Fibroblast of skin of abdomen (primary cell): Measurements from ENCODE around the gene ATP6V0E2.
A peak's percentile ranks its signal among the peaks of the same experiment; 100 is the strongest.
"Not testable (repeated sequence)": the region's sequence is repeated elsewhere in the genome, so short reads cannot be mapped to it uniquely, and the experiment has no call there.

Experiments
- DNase-seq: peaks from one replicate; pipeline ENCODE4 v3.0.0-alpha.2; 2013

The ATP6V0E2 gene

GRCh38 chr7:149880638-149881311, 7.0 kb downstream of the ATP6V0E2 start:
- no peak for DNase-seq

GRCh38 chr7:149881328-149882247, 7.8 kb downstream of the ATP6V0E2 start:
- DNase-seq, result no peak

DNA sequence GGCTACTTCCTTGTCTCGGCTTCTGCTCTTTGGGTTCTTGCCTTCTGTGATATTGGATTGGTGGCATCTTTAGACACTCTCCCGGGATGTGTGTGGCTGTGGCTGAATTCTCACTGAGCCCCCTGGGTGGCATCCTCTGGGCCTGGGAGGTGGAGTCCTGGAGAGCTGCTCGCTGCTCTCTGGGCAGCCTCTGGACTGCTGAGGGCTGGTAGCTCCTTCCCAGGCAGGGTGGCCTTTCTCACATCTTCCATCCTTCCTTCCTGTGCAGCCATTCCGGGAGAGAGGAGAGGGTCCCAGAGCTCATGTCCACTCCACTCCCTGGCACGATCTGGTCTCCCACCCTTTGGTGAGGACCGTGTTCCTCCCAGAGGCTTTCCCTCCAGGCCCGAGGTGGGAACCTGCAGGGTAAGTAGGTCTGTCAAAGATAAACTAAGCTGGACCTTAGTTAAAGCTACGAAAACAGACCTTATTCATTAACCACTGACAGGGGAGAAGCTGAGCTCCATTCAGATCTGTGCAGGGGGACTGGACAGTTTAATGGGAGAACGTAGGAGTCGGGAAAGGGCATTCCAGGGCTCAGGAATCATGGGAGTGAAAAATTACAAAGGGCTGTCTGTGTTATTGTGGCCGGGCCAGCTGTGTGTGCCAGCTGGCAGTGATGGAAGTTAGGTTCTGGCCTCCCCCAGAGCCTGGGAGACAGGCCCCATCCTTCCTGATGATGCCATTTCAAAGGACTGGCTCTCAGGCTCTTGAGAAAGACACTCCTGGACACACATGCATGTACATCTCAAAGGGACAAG, 8.7 kb downstream of the ATP6V0E2 start:
- no peak for DNase-seq

GRCh38 chr7:149883048-149883438, 9.3 kb downstream of the ATP6V0E2 start:
- DNase-seq, result no peak

GRCh38 chr7:149883452-149883861, 9.7 kb downstream of the ATP6V0E2 start:
- DNase-seq, result peak; percentile 13

- DNase-seq, result no peak
Observed at GRCh38 chr7:149884016-149884415, 10.2 kb downstream of the ATP6V0E2 start.

DNA sequence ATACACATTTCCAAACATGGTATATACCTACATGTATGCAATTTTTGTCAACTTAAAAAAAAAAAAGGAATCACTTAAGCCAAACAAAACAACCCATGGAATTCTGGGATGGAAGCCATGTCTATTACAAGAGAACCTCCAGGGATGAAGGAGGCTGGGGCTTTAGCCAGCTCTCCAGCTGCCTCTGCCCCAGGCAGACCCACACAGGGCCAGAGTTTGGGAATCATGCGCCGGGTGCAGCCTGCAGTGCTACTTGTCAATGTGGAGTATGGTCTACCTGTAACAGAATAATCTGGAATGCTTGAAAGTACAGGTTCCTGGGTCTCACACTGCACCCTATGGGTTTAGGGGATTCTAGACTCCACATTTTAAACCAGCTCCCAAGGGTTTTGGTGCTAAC, 10.8 kb downstream of the ATP6V0E2 start:
- DNase-seq, result no peak

GRCh38 chr7:149885191-149886017, 11.6 kb downstream of the ATP6V0E2 start:
- DNase-seq, result no peak

DNA sequence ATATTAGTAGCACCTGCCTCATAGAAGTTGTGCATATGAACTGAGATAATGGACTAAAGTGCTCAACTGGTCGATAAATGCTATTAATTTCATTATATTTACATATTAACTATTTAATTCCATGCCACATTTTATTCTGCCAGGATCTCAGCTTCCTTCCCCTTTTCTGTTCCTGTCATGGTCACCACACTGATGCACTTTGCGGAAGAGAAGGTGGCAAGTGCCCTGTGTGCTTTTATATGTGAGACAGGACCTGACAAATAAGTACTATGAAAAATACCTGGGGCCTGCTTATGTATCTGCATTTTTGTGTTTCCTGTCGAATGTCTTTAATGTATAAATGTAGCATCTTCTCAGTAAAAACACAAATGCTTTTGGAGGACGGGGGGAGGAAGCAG, 12.2 kb downstream of the ATP6V0E2 start:
- no peak for DNase-seq

DNA sequence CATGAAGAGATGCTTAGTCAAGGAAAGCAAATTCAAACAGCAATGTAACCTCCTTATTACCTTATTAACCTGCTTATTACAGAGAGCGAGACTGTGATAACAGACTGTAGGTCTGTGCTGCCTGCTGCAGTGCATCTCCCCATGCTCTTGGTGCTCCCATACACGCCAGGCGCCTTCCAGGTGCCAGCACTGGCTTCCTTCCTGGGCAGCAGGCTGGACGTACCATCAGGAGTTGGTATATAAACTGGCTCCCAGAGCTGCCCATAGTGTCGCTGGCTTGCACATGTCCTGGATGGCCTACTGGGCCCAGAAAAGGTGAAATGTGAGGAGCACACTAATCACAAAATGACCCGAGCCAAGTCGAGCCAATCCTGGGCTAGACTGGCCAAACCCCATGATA, 13.5 kb downstream of the ATP6V0E2 start:
- DNase-seq, result no peak

DNA sequence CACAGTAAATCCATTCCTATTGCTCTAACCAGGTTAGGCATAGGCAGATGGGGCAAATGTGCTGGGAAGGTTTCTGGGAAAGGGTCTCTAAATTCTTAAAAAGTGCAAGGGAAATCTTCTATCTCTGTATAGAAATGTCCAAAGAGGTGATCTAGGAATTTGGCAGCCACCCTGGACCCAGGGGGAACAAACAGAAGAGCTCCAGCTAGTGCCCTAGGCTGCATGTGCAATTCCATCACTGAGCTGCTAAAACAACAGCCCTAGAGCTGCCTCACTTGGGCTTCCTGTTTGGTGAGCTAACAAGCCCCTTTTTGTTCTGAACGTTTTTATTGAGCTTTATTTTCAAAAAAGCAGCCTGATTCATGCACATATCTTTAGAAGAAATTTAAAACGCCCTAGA, 16.9 kb downstream of the ATP6V0E2 start:
- DNase-seq, result not testable (repeated sequence)

- not testable (repeated sequence) for DNase-seq
Observed at GRCh38 chr7:149894957-149895356, 21.2 kb downstream of the ATP6V0E2 start.

DNA sequence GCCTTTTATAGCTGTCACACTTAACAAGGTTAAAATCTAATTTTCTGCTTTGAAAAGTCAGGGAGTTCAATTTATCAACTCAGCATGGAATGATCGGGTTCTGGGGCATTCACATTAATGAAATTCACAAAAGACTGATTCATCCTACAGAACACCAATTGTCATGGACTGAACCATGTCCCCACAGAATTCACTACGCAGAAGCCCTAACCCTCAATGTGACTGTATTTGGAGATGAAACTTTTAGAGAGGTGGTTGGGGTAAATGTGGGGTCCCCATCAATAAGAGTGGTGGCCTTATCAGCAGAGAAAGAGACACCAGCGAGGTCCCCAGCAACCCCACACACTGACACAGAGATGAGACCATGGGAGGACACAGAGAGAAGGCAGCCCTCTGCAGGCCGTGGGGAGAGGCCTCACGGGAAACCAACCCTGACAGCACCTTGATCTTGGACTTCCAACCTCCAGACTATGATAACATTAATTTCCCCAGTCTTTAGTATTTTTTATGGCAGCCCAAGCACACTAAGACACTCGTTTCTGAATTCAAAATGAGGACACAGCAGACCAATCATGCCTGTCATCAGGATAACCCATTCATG, 34.1 kb downstream of the ATP6V0E2 start:
- DNase-seq, result not testable (repeated sequence)

GRCh38 chr7:149910219-149910618, 36.5 kb downstream of the ATP6V0E2 start:
- not testable (repeated sequence) for DNase-seq

GRCh38 chr7:149912126-149912525, 38.4 kb downstream of the ATP6V0E2 start:
- DNase-seq, result not testable (repeated sequence)

DNA sequence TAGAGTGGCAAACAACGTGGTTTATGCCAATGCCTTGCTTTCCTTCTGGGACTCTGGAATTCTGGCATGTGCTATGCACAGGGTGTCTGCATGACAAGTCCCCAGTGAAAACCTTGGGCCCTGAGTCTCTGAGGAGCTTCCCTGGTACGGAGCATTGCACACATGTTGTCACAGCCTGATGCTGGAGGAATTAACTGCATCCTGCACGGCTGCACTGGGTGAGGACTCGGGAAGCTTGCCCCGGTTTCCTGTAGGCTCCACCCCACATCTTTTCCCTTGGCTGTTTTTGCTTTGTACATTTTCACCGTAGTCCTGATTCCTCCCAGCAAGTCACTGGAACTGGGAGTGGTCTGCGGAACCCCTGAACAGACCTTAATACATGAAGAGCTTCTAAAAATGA, 52.6 kb downstream of the ATP6V0E2 start:
- not testable (repeated sequence) for DNase-seq
